Measurements from ENCODE around the gene EIF4G3. TPM values are rescaled to one million over a fixed set of nuclear protein-coding genes. Genes with fewer than 3 reads are reported as not detected.

The EIF4G3 gene
- total RNA-seq, 1 donor from 2014 or later, result 33.9 TPM

- Histone ChIP-seq H3K4me3 (no peak overlapping the region), H3K36me3 (peaks cover 6% of the 10 kb centered on the region), H3K27ac (replicated peaks) (no peak overlapping the region), H3K9me3 (replicated peaks) (no peaks in the 10 kb centered on the region), H3K4me1 (peaks cover 17% of the 10 kb centered on the region), H3K27me3 (ENCODE audit: low read depth) (no peaks in the 10 kb centered on the region)
- no peak for TF ChIP-seq CTCF (IDR thresholded peaks at IDR 0.05; ENCODE audit: borderline replicate concordance)
- intact Hi-C loops (cut with micrococcal nuclease), result no loop called here
- no peak for DNase-seq
Measured at GRCh38 chr1:21106238-21106637, 70.5 kb downstream of the EIF4G3 start.

- Histone ChIP-seq H3K4me3 (no peak overlapping the region), H3K36me3 (peaks cover 6% of the 10 kb centered on the region), H3K9me3 (replicated peaks) (no peaks in the 10 kb centered on the region), H3K4me1 (peaks cover 21% of the 10 kb centered on the region), H3K27me3 (ENCODE audit: low read depth) (no peaks in the 10 kb centered on the region), H3K27ac (replicated peaks) (no peak overlapping the region)
- no peak for TF ChIP-seq CTCF (IDR thresholded peaks at IDR 0.05; ENCODE audit: borderline replicate concordance)
- no peak for DNase-seq
- intact Hi-C loops (cut with micrococcal nuclease), result no loop called here
Measured at GRCh38 chr1:21105807-21106206, 70.9 kb downstream of the EIF4G3 start.

- intact Hi-C loops (cut with micrococcal nuclease), result no loop called here
Measured at GRCh38 chr1:21104683-21105082, 72.0 kb downstream of the EIF4G3 start.

GRCh38 chr1:21100481-21100921 lies 76.2 kb downstream of the EIF4G3 start:
- H3K4me1 ChIP-seq, result peaks cover 5% of the 10 kb centered on the region
- intact Hi-C loops (cut with micrococcal nuclease), result no loop called here
- DNase-seq, result no peak

More at GRCh38 chr1:21104683-21105082, 72.0 kb downstream of the EIF4G3 start:
- no peak for DNase-seq
- Histone ChIP-seq H3K4me3 (no peak overlapping the region), H3K4me1 (peaks cover 22% of the 10 kb centered on the region), H3K27me3 (ENCODE audit: low read depth) (no peaks in the 10 kb centered on the region), H3K27ac (replicated peaks) (no peak overlapping the region), H3K36me3 (peaks cover 6% of the 10 kb centered on the region), H3K9me3 (replicated peaks) (no peaks in the 10 kb centered on the region)
- TF ChIP-seq CTCF (IDR thresholded peaks at IDR 0.05; ENCODE audit: borderline replicate concordance), result no peak

GRCh38 chr1:21099869-21100131 lies 76.9 kb downstream of the EIF4G3 start:
- H3K27ac ChIP-seq (replicated peaks), result no peak overlapping the region
- intact Hi-C loops (cut with micrococcal nuclease), result no loop called here
- no peak for DNase-seq

More at GRCh38 chr1:21100481-21100921, 76.2 kb downstream of the EIF4G3 start:
- Histone ChIP-seq H3K27ac (replicated peaks) (no peak overlapping the region), H3K4me3 (no peak overlapping the region), H3K27me3 (ENCODE audit: low read depth) (no peaks in the 10 kb centered on the region), H3K36me3 (peaks cover 6% of the 10 kb centered on the region), H3K9me3 (replicated peaks) (no peaks in the 10 kb centered on the region)
- TF ChIP-seq CTCF (IDR thresholded peaks at IDR 0.05; ENCODE audit: borderline replicate concordance), result no peak

More at GRCh38 chr1:21099869-21100131, 76.9 kb downstream of the EIF4G3 start:
- Histone ChIP-seq H3K36me3 (peaks cover 3% of the 10 kb centered on the region), H3K9me3 (replicated peaks) (no peaks in the 10 kb centered on the region), H3K4me3 (no peak overlapping the region), H3K27me3 (ENCODE audit: low read depth) (no peaks in the 10 kb centered on the region), H3K4me1 (peaks cover 5% of the 10 kb centered on the region)
- no peak for TF ChIP-seq CTCF (IDR thresholded peaks at IDR 0.05; ENCODE audit: borderline replicate concordance)
